H1 (cell line): ENCODE measurements around the gene TFB1M. TPM values are rescaled to one million over a fixed set of nuclear protein-coding genes. Genes with fewer than 3 reads are reported as not detected.

Source experiments
- CTCF ChIA-PET: fragments of 300-600 bp; sonication (Branson Sonifier 250); formaldehyde crosslinking; loops from one replicate; lab custom pipeline; 2021; ENCODE audit not compliant: partially characterized antibody; lab: Charles Lee
- POLR2A ChIA-PET: fragments of 300-600 bp; sonication (Branson Sonifier 250); formaldehyde crosslinking; loops from one replicate; lab custom pipeline; 2021; ENCODE audit warnings: inconsistent platforms; ENCODE audit not compliant: partially characterized antibody; lab: Charles Lee
- DNase-seq, 2 experiments: peaks; one replicate each; pipeline versions ENCODE4 v3.0.0 to v3.0.0-alpha.2; 2010 to 2022; ENCODE audit warnings: low spot score in 2 of 2, low read depth in 1 of 2, mixed read lengths in 1 of 2
- FAIRE-seq: peaks from 2 replicates; lab custom pipeline; 2011; peaks lifted over from hg19 to GRCh38; lab: Jason Lieb, UNC
- H2AFZ ChIP-seq: 2 replicates; pipeline ENCODE4 v1.8.1; 2012; ENCODE audit warnings: low read length, inconsistent platforms
- H2AK5ac ChIP-seq: 2 replicates; pipeline ENCODE4 v1.6.1; 2013; ENCODE audit warnings: low read depth, low read length
- H2BK120ac ChIP-seq: replicated peaks from 2 replicates; pipeline ENCODE3; 2013; ENCODE audit warnings: low read depth, low read length, inconsistent platforms
- H2BK12ac ChIP-seq: 2 replicates; pipeline ENCODE4 v1.6.1; 2013; ENCODE audit warnings: low read depth, low read length
- H2BK15ac ChIP-seq: 2 replicates; pipeline ENCODE4 v1.6.1; 2013; ENCODE audit warnings: low read length
- H2BK20ac ChIP-seq: 2 replicates; pipeline ENCODE4 v1.6.1; 2013; ENCODE audit warnings: low read length
- H2BK5ac ChIP-seq: 2 replicates; pipeline ENCODE4 v1.6.1; 2013; ENCODE audit warnings: low read depth, low read length
- H3K14ac ChIP-seq: 2 replicates; pipeline ENCODE4 v1.6.1; 2013; ENCODE audit warnings: inconsistent platforms; ENCODE audit not compliant: insufficient read length
- H3K18ac ChIP-seq: 2 replicates; pipeline ENCODE4 v1.6.1; 2013; ENCODE audit warnings: low read length; ENCODE audit errors: extremely low read depth
- H3K23ac ChIP-seq: 2 replicates; pipeline ENCODE4 v1.6.1; 2013; ENCODE audit warnings: inconsistent platforms; ENCODE audit not compliant: insufficient read length
- H3K23me2 ChIP-seq: 2 replicates; pipeline ENCODE4 v1.6.1; 2013; ENCODE audit warnings: low read depth, low read length
- H3K27ac ChIP-seq: 2 replicates; pipeline ENCODE4 v1.6.1; 2011; ENCODE audit warnings: low read depth, low read length, inconsistent platforms
- H3K27me3 ChIP-seq, 4 experiments: replicated peaks in 1 of 4; 1 replicate in 1 of 4; 2 replicates in 3 of 4; pipeline versions ENCODE4 v1.6.1 to v1.8.1; 2011 to 2013; ENCODE audit warnings: low read length in 3 of 4, mild to moderate bottlenecking in 3 of 4, inconsistent platforms in 2 of 4, mixed read lengths in 2 of 4, moderate library complexity in 1 of 4; ENCODE audit not compliant: control insufficient read depth in 3 of 4, insufficient read depth in 3 of 4; ENCODE audit errors: extremely low read depth in 1 of 4
- H3K36me3 ChIP-seq, 4 experiments: 2 replicates each; pipeline versions ENCODE4 v1.6.1 to v1.8.1; 2011 to 2013; ENCODE audit warnings: mild to moderate bottlenecking in 4 of 4, low read length in 3 of 4, moderate library complexity in 2 of 4, control low read depth in 1 of 4, inconsistent platforms in 1 of 4; ENCODE audit not compliant: insufficient read depth in 4 of 4, control insufficient read depth in 2 of 4
- H3K4ac ChIP-seq: replicated peaks from 2 replicates; pipeline ENCODE3; 2013; ENCODE audit warnings: low read length, low read depth, mixed read lengths, inconsistent platforms; ENCODE audit not compliant: insufficient read length
- H3K4me1 ChIP-seq, 4 experiments: replicated peaks in 1 of 4; 1 replicate in 1 of 4; 2 replicates in 3 of 4; pipeline versions ENCODE4 v1.6.1 to v1.8.1; 2011 to 2013; ENCODE audit warnings: low read length in 3 of 4, inconsistent platforms in 2 of 4, mixed read lengths in 1 of 4; ENCODE audit not compliant: insufficient read depth in 4 of 4, control insufficient read depth in 3 of 4
- H3K4me2 ChIP-seq, 2 experiments: 2 replicates each; pipeline versions ENCODE4 v1.6.1 to v1.8.1; 2011 to 2013; ENCODE audit warnings: low read depth in 2 of 2, low read length in 2 of 2, control low read depth in 1 of 2, inconsistent platforms in 1 of 2, mild to moderate bottlenecking in 1 of 2; ENCODE audit not compliant: insufficient read depth in 1 of 2
- H3K4me3 ChIP-seq, 4 experiments: fragments of 200-600, 300-600 bp in 1 of 4; sonication (generic), shearing (Covaris generic), sonication (Bioruptor Twin) in 1 of 4; 2 replicates each; pipeline versions ENCODE4 v1.5.1 to v1.8.1; 2011 to 2016; ENCODE audit warnings: low read length in 4 of 4, low read depth in 3 of 4, control low read depth in 2 of 4, inconsistent platforms in 2 of 4, mild to moderate bottlenecking in 2 of 4, mixed read lengths in 1 of 4, moderate library complexity in 1 of 4; ENCODE audit not compliant: insufficient read depth in 2 of 4; ENCODE audit errors: extremely low read depth in 1 of 4
- H3K56ac ChIP-seq: replicated peaks from 2 replicates; pipeline ENCODE3; 2013; ENCODE audit warnings: low read depth, mild to moderate bottlenecking, mixed read lengths, low read length, inconsistent platforms; ENCODE audit not compliant: insufficient read length
- H3K79me1 ChIP-seq: 2 replicates; pipeline ENCODE4 v1.6.1; 2013; ENCODE audit warnings: low read depth, low read length, control low read depth
- H3K79me2 ChIP-seq, 2 experiments: 2 replicates each; pipeline versions ENCODE4 v1.6.1 to v1.8.1; 2012 to 2013; ENCODE audit warnings: low read length in 2 of 2, mild to moderate bottlenecking in 2 of 2, inconsistent platforms in 1 of 2; ENCODE audit not compliant: insufficient read depth in 2 of 2, control insufficient read depth in 1 of 2
- H3K9ac ChIP-seq, 4 experiments: replicated peaks in 1 of 4; 1 replicate in 1 of 4; 2 replicates in 3 of 4; pipeline versions ENCODE4 v1.6.1 to v1.8.1; 2011 to 2013; ENCODE audit warnings: low read depth in 3 of 4, low read length in 3 of 4, control low read depth in 2 of 4, mild to moderate bottlenecking in 2 of 4, moderate library complexity in 2 of 4, inconsistent platforms in 1 of 4; ENCODE audit errors: extremely low read depth in 1 of 4
- H3K9me3 ChIP-seq, 2 experiments: 2 replicates each; pipeline versions ENCODE4 v1.6.1 to v1.8.1; 2012 to 2013; ENCODE audit warnings: mild to moderate bottlenecking in 2 of 2, moderate library complexity in 2 of 2, control low read depth in 1 of 2, inconsistent platforms in 1 of 2, low read depth in 1 of 2, low read length in 1 of 2, mixed read lengths in 1 of 2; ENCODE audit not compliant: insufficient read depth in 2 of 2
- H4K20me1 ChIP-seq, 2 experiments: replicated peaks in 1 of 2; 2 replicates each; pipeline versions ENCODE3 to v1.8.1; 2011 to 2013; ENCODE audit warnings: inconsistent platforms in 2 of 2, low read length in 2 of 2, mild to moderate bottlenecking in 1 of 2; ENCODE audit not compliant: insufficient read depth in 2 of 2, control insufficient read depth in 1 of 2
- H4K5ac ChIP-seq: 2 replicates; pipeline ENCODE4 v1.6.1; 2013; ENCODE audit warnings: low read length, low read depth, mixed read lengths, inconsistent platforms; ENCODE audit not compliant: insufficient read length
- H4K8ac ChIP-seq: 2 replicates; pipeline ENCODE4 v1.8.0; 2013; ENCODE audit warnings: mild to moderate bottlenecking, moderate library complexity, low read length, inconsistent platforms; ENCODE audit not compliant: insufficient read depth; ENCODE audit errors: extremely low read depth
- H4K91ac ChIP-seq: replicated peaks from 2 replicates; pipeline ENCODE3; 2013; ENCODE audit warnings: low read length, mixed read lengths, inconsistent platforms; ENCODE audit not compliant: insufficient read length
- ASH2L ChIP-seq: fragments of 200-600, 300-600 bp; sonication (generic); IDR thresholded peaks from one replicate; pipeline ENCODE4 v1.7.1; 2017; ENCODE audit warnings: low read length
- CBX5 ChIP-seq: fragments of 300-800, 300-1000 bp; sonication (generic); IDR thresholded peaks from 2 replicates; pipeline ENCODE4 v1.7.1; 2016; ENCODE audit warnings: antibody characterized with exemption, low read length, low read depth
- FOSL1 ChIP-seq: IDR thresholded peaks from 2 replicates; pipeline ENCODE4 v1.6.1; 2011; ENCODE audit warnings: mild to moderate bottlenecking, low read depth, low read length, moderate library complexity; ENCODE audit not compliant: insufficient read depth
- MAFK ChIP-seq: IDR thresholded peaks from 2 replicates; pipeline ENCODE4 v1.6.1; 2012; ENCODE audit warnings: low read depth, mild to moderate bottlenecking, improper control_type of control experiment, low read length
- NRF1 ChIP-seq: IDR thresholded peaks from 2 replicates; pipeline ENCODE4 v1.6.1; 2011; ENCODE audit warnings: mild to moderate bottlenecking, low read depth, low read length, improper control_type of control experiment
- PHF8 ChIP-seq: fragments of 200-600 bp; sonication (generic); conservative IDR thresholded peaks from 2 replicates; pipeline ENCODE4 v1.7.1; 2012; ENCODE audit warnings: low read depth, mild to moderate bottlenecking, inconsistent platforms, low read length, moderate library complexity
- TEAD4 ChIP-seq: IDR thresholded peaks from 2 replicates; pipeline ENCODE4 v1.6.1; 2012; ENCODE audit warnings: low read depth, low read length, inconsistent platforms, mixed read lengths
- WGBS, 2 experiments: shearing (Covaris generic) in 1 of 2; methylation state at CpG; one replicate each; pipeline versions ENCODE4 v1.1.6 to v1.1.7; 2013 to 2015; ENCODE audit warnings: low lambda C conversion rate in 2 of 2, mixed read lengths in 2 of 2, inconsistent platforms in 1 of 2, low coverage in 1 of 2, missing lambda C conversion rate in 1 of 2; ENCODE audit not compliant: insufficient replicate concordance in 2 of 2, insufficient coverage in 1 of 2, insufficient read length in 1 of 2; ENCODE audit errors: extremely low coverage in 1 of 2, missing lambda C conversion rate in 1 of 2; 5-methylcytosine and 5-hydroxymethylcytosine counted together
- polyA plus RNA-seq, 7 experiments: library from polyadenylated mRNA; depleted of rRNA in 3 of 7; stranded (reverse) in 5 of 7; unstranded in 2 of 7; fragments of >200 nt in 5 of 7; fragments of 200-250 nt in 2 of 7; gene quantifications; 1 replicate in 5 of 7; 2 replicates in 1 of 7; 4 replicates in 1 of 7; pipeline versions ENCODE4 v1.2.1 to v1.2.3, GENCODE V29; 2011 to 2013; ENCODE audit warnings: missing spikeins in 2 of 7, mixed read lengths in 2 of 7
- total RNA-seq: library from RNA; stranded (reverse); fragmentation: NEBNext Ultra II Directional; extraction: Animal tissue kit (Norgen Biotek cat#: 25700); gene quantifications from 2 replicates; pipeline ENCODE4 v1.2.1, GENCODE V29; 2021
- TF ChIP-seq, protein P1 (sequence below): IDR thresholded peaks from 2 replicates; pipeline ENCODE4 v1.6.1; 2012; ENCODE audit warnings: low read length, inconsistent platforms
- TF ChIP-seq, protein P2 (sequence below), 3 experiments: IDR thresholded peaks; 1 replicate in 2 of 3; 2 replicates in 1 of 3; pipeline versions ENCODE4 v1.5.1 to v1.6.1; 2011; ENCODE audit warnings: low read length in 3 of 3, mild to moderate bottlenecking in 3 of 3, inconsistent platforms in 2 of 3, low read depth in 1 of 3, moderate library complexity in 1 of 3; ENCODE audit not compliant: insufficient read depth in 1 of 3; ENCODE audit errors: control extremely low read depth in 1 of 3

Gene TFB1M
- total and polyA plus RNA-seq, 2 of the 8 experiments (the other 6 are each of a cell fraction or from before 2014, with no cell fraction given) = 28.2 to 49.4 TPM

DNA sequence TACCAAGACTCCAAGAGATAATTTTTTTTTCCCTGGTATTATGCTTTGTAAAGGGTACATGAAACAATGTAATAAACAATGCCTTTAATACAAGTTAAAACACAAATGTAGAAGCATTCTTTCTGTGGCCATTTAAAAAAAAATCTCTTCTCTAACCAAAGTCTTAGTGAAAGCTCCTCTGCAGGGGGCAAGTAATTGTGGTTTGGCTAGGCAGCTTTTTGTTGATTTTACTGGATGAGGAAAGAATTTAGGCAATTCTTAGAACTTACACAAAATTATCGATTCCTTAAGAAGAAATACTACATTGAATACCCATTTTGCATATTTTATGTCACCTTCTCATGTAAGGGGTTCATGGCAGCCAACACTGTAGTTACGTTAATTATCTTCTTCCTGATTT is 12.4 kb downstream of the TFB1M start:
- no peak overlapping the region for H3K27ac ChIP-seq
- POLR2A ChIA-PET = interaction anchor here (0.6 to 1.0 kb wide), 2 partner anchors 8 to 1240 kb away, joined by 3 read pairs; no protein-coding TSS in a partner anchor
- FAIRE-seq = no peak
- TF ChIP-seq, protein P1, sequence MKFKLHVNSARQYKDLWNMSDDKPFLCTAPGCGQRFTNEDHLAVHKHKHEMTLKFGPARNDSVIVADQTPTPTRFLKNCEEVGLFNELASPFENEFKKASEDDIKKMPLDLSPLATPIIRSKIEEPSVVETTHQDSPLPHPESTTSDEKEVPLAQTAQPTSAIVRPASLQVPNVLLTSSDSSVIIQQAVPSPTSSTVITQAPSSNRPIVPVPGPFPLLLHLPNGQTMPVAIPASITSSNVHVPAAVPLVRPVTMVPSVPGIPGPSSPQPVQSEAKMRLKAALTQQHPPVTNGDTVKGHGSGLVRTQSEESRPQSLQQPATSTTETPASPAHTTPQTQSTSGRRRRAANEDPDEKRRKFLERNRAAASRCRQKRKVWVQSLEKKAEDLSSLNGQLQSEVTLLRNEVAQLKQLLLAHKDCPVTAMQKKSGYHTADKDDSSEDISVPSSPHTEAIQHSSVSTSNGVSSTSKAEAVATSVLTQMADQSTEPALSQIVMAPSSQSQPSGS = no peak
- TF ChIP-seq ASH2L = no peak
- TF ChIP-seq MAFK = no peak
- no peak for TF ChIP-seq PHF8
- no peak for TF ChIP-seq NRF1
- TF ChIP-seq, protein P2, sequence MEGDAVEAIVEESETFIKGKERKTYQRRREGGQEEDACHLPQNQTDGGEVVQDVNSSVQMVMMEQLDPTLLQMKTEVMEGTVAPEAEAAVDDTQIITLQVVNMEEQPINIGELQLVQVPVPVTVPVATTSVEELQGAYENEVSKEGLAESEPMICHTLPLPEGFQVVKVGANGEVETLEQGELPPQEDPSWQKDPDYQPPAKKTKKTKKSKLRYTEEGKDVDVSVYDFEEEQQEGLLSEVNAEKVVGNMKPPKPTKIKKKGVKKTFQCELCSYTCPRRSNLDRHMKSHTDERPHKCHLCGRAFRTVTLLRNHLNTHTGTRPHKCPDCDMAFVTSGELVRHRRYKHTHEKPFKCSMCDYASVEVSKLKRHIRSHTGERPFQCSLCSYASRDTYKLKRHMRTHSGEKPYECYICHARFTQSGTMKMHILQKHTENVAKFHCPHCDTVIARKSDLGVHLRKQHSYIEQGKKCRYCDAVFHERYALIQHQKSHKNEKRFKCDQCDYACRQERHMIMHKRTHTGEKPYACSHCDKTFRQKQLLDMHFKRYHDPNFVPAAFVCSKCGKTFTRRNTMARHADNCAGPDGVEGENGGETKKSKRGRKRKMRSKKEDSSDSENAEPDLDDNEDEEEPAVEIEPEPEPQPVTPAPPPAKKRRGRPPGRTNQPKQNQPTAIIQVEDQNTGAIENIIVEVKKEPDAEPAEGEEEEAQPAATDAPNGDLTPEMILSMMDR (IDR thresholded peaks at IDR 0.05; ENCODE audit: control extremely low read depth in 1 of 3, insufficient read depth in 1 of 3, low read depth in 1 of 3, low read length in 3 of 3) = no peak
- TF ChIP-seq FOSL1 = no peak
- TF ChIP-seq TEAD4 = no peak
- no peak for TF ChIP-seq CBX5

More for the DNA sequence above, 12.4 kb downstream of the TFB1M start:
- no peak overlapping the region for H3K4me2 ChIP-seq
- no peaks in the 10 kb centered on the region for H3K9me3 ChIP-seq
- no peak overlapping the region for H3K14ac ChIP-seq
- H3K23ac ChIP-seq = no peak overlapping the region
- no peak overlapping the region for H4K8ac ChIP-seq
- no peak for DNase-seq
- no peaks in the 10 kb centered on the region; the same call in none of the 2 replicates for H3K79me1 ChIP-seq
- no peaks in the 10 kb centered on the region for H3K23me2 ChIP-seq
- H3K79me2 ChIP-seq = peaks cover 0 to 9% of the 10 kb centered on the region in 2 experiments; a peak in 2 of 4 replicates
- no peaks in the 10 kb centered on the region for H3K27me3 ChIP-seq
- no peak overlapping the region for H2AK5ac ChIP-seq
- no peak overlapping the region for H2BK15ac ChIP-seq
- no peak overlapping the region for H2BK120ac ChIP-seq
- H3K18ac ChIP-seq = no peak overlapping the region
- CTCF ChIA-PET = interaction anchor here (0.9 to 1.1 kb wide), 3 partner anchors 9 to 124 kb away, joined by 3 to 4 read pairs (median 4); no protein-coding TSS in a partner anchor
- no peak overlapping the region for H3K4me3 ChIP-seq
- no peak overlapping the region for H3K56ac ChIP-seq
- no peak overlapping the region for H4K5ac ChIP-seq
- H4K20me1 ChIP-seq = peaks cover 1 to 2% of the 10 kb centered on the region in 2 experiments
- peaks cover 2 to 54% (median 6%) of the 10 kb centered on the region in 4 experiments; a peak in 6 of 8 replicates for H3K36me3 ChIP-seq
- no peak overlapping the region for H3K9ac ChIP-seq
- H2BK5ac ChIP-seq = no peak overlapping the region
- no peak overlapping the region for H3K4ac ChIP-seq
- no peak overlapping the region for H2AFZ ChIP-seq
- 85% methylated on average over 2 of the region's 2 CpGs; no CpG with 5 or more reads in 1 of the 2 experiments for WGBS, 2 experiments
- H2BK20ac ChIP-seq = no peak overlapping the region
- H4K91ac ChIP-seq = no peak overlapping the region
- H2BK12ac ChIP-seq = no peak overlapping the region
- H3K4me1 ChIP-seq = peaks cover 0 to 5% (median 0%) of the 10 kb centered on the region in 4 experiments; a peak in 1 of 7 replicates
